VCaP (cell line): ENCODE results near the gene POLR1E.

Experiments used
- H3K27ac ChIP-seq: fragments of 450-650 bp; 2 replicates; pipeline ENCODE4 v1.5.1; 2017
- CTCF ChIP-seq: fragments of 450-650 bp; conservative IDR thresholded peaks from 2 replicates; pipeline ENCODE4 v1.5.1; 2017; ENCODE audit warnings: mild to moderate bottlenecking, moderate library complexity

POLR1E gene

GRCh38 chr9:37528652-37529471 is 43.1 kb downstream of the POLR1E start:
- no peak overlapping the region for H3K27ac ChIP-seq
- no peak for TF ChIP-seq CTCF

- H3K27ac ChIP-seq = no peak overlapping the region
- no peak for TF ChIP-seq CTCF
Observed at GRCh38 chr9:37531699-37532098, 46.0 kb downstream of the POLR1E start.

- TF ChIP-seq CTCF = no peak
- no peak overlapping the region for H3K27ac ChIP-seq
Observed at GRCh38 chr9:37534412-37534811, 48.7 kb downstream of the POLR1E start.

- TF ChIP-seq CTCF = no peak
- no peak overlapping the region for H3K27ac ChIP-seq
Observed at GRCh38 chr9:37534901-37535300, 49.2 kb downstream of the POLR1E start.

- no peak overlapping the region for H3K27ac ChIP-seq
- no peak for TF ChIP-seq CTCF
Observed at GRCh38 chr9:37538099-37538498, 52.4 kb downstream of the POLR1E start.

GRCh38 chr9:37539634-37540033 is 53.9 kb downstream of the POLR1E start:
- H3K27ac ChIP-seq = peak overlapping the region; percentile 95
- no peak for TF ChIP-seq CTCF

- H3K27ac ChIP-seq = peak overlapping the region; percentile 95
Observed at GRCh38 chr9:37540634-37541033, 54.9 kb downstream of the POLR1E start.

More at GRCh38 chr9:37540634-37541033, 54.9 kb downstream of the POLR1E start:
- TF ChIP-seq CTCF = peak; percentile 46
